GM12878 (cell line): ENCODE measurements around the gene USP36.

ENCODE experiments used
- CHD4 ChIP-seq: fragments of 200-600 bp; sonication (generic); IDR thresholded peaks from 2 replicates; pipeline ENCODE4 v1.6.1; 2016; ENCODE audit warnings: mild to moderate bottlenecking
- CTCF ChIP-seq, 3 experiments: IDR thresholded peaks in 2 of 3; conservative IDR thresholded peaks in 1 of 3; 2 replicates each; pipeline ENCODE4 v1.5.1; 2011; ENCODE audit warnings: low read depth in 3 of 3, low read length in 3 of 3, mild to moderate bottlenecking in 3 of 3, control low read depth in 2 of 3, moderate library complexity in 2 of 3, inconsistent platforms in 1 of 3, mixed read lengths in 1 of 3; ENCODE audit not compliant: control insufficient read depth in 2 of 3, insufficient read depth in 1 of 3; ENCODE audit errors: extremely low read depth in 1 of 3
- NFYB ChIP-seq: IDR thresholded peaks from 2 replicates; pipeline ENCODE4 v1.6.1; 2011; ENCODE audit warnings: low read depth, mild to moderate bottlenecking, low read length, improper control_type of control experiment, moderate library complexity; ENCODE audit not compliant: insufficient read depth
- POLR2A ChIP-seq: IDR thresholded peaks from 2 replicates; pipeline ENCODE4 v1.6.1; 2011; ENCODE audit warnings: low read depth, mild to moderate bottlenecking, low read length
- REST ChIP-seq: IDR thresholded peaks from 2 replicates; pipeline ENCODE4 v1.6.1; 2012; ENCODE audit warnings: mild to moderate bottlenecking, low read depth, low read length
- RFX5 ChIP-seq: IDR thresholded peaks from 2 replicates; pipeline ENCODE4 v1.6.1; 2011; ENCODE audit warnings: low read depth, low read length, improper control_type of control experiment
- SPI1 ChIP-seq: IDR thresholded peaks from 2 replicates; pipeline ENCODE4 v1.6.1; 2011; ENCODE audit warnings: low read depth, mild to moderate bottlenecking, low read length, moderate library complexity, borderline replicate concordance; ENCODE audit not compliant: insufficient read depth
- SRF ChIP-seq, 2 experiments: IDR thresholded peaks; 2 replicates each; pipeline ENCODE4 v1.6.1; 2011; ENCODE audit warnings: low read depth in 2 of 2, low read length in 2 of 2, mild to moderate bottlenecking in 1 of 2, moderate library complexity in 1 of 2

GRCh38 chr17:78886954-78887353 is 46.3 kb upstream of the USP36 start:
- no peak for TF ChIP-seq NFYB
- TF ChIP-seq REST: no peak
- no peak for TF ChIP-seq RFX5
- TF ChIP-seq CTCF (IDR thresholded peaks at IDR 0.05 in 2 of 3, conservative IDR thresholded peaks at IDR 0.05 in 1 of 3; ENCODE audit: control insufficient read depth in 2 of 3, extremely low read depth in 1 of 3, insufficient read depth in 1 of 3, low read depth in 3 of 3, low read length in 3 of 3): no peak
- no peak for TF ChIP-seq CHD4
- TF ChIP-seq SPI1: no peak
- no peak for TF ChIP-seq POLR2A
- no peak for TF ChIP-seq SRF (IDR thresholded peaks at IDR 0.05; ENCODE audit: low read depth in 2 of 2, low read length in 2 of 2)
